ENCODE data around the gene IQCB1. TPM values are rescaled to one million over a fixed set of nuclear protein-coding genes. Genes with fewer than 3 reads are reported as not detected.

IQCB1 gene
- polyA plus RNA-seq, 1 donor (not counting 4 experiments of a cell fraction or from before 2014, with no cell fraction given) = 14.7 TPM

DNA sequence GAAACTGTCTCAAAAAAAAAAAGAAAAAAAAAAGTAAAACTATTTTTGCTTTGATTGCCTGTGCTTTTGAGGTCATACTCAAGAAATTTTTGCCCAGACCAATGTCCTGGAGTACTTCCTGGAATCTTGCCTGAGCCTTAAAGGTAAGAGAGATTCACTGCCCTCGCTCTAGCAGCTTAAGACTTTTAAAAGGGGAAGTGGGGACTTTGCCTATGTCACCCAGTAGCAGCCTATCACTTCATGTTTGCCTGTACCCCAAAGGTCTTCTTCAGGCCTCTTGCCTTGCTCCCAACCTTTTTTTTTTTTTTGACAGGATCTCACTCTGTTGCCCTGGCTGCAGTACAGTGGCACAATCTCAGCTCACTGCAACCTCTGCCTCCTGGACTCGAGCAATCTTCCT, 66.4 kb downstream of the IQCB1 start:
- Histone ChIP-seq H3K9ac (ENCODE audit: control insufficient read depth, extremely low read depth, insufficient read depth, low read length) (no peak overlapping the region), H3K27me3 (ENCODE audit: control insufficient read depth, extremely low read depth, insufficient read depth, low read length) (no peaks in the 10 kb centered on the region), H3K9me1 (ENCODE audit: control insufficient read depth, extremely low read depth, insufficient read depth, low read length) (no peaks in the 10 kb centered on the region), H2AFZ (ENCODE audit: control insufficient read depth, low read length) (no peak overlapping the region), H3K9me3 (ENCODE audit: control insufficient read depth, low read depth, low read length) (no peaks in the 10 kb centered on the region), H3K4me3 (ENCODE audit: control insufficient read depth in 2 of 3, extremely low read depth in 1 of 3, insufficient read depth in 2 of 3, low read depth in 1 of 3, low read length in 3 of 3) (no peak overlapping the region), H4K20me1 (ENCODE audit: control insufficient read depth, extremely low read depth, insufficient read depth, low read length) (no peaks in the 10 kb centered on the region), H3K36me3 (ENCODE audit: control insufficient read depth in 2 of 2, extremely low read depth in 1 of 2, insufficient read depth in 2 of 2, low read length in 2 of 2) (peaks cover 6 to 7% of the 10 kb centered on the region in 2 experiments), H3K79me2 (ENCODE audit: control insufficient read depth, insufficient read depth, low read length) (no peaks in the 10 kb centered on the region), H3K27ac (ENCODE audit: control insufficient read depth, insufficient read depth, low read length) (no peak overlapping the region), H3K4me2 (ENCODE audit: control insufficient read depth, extremely low read depth, insufficient read depth, low read depth, low read length) (no peak overlapping the region), H3K4me1 (ENCODE audit: control insufficient read depth, extremely low read depth, insufficient read depth, low read length) (no peaks in the 10 kb centered on the region)
- TF ChIP-seq CTCF (optimal IDR thresholded peaks at IDR 0.05 in 1 of 3, IDR thresholded peaks at IDR 0.05 in 1 of 3, conservative IDR thresholded peaks at IDR 0.05 in 1 of 3; ENCODE audit: extremely low read depth in 1 of 3, insufficient read depth in 2 of 3, low read length in 3 of 3) = no peak
- no peak for TF ChIP-seq EZH2 (IDR thresholded peaks at IDR 0.05; ENCODE audit: low read length)
- dilution Hi-C loops (cut with MboI; ENCODE audit: extremely low pct_ligation_motif_present, low sequenced_read_pairs) = no loop called here
- FAIRE-seq = no peak
- DNase-seq (ENCODE audit: low read depth, low spot score) = no peak

GRCh38 chr3:121759541-121760202, 75.2 kb downstream of the IQCB1 start:
- H3K4me2 ChIP-seq (ENCODE audit: control insufficient read depth, extremely low read depth, insufficient read depth, low read depth, low read length) = no peak overlapping the region
- H3K36me3 ChIP-seq (ENCODE audit: control insufficient read depth in 2 of 2, extremely low read depth in 1 of 2, insufficient read depth in 2 of 2, low read length in 2 of 2) = no peaks in the 10 kb centered on the region
- no peaks in the 10 kb centered on the region for H3K4me1 ChIP-seq (ENCODE audit: control insufficient read depth, extremely low read depth, insufficient read depth, low read length)
- no peaks in the 10 kb centered on the region for H3K9me1 ChIP-seq (ENCODE audit: control insufficient read depth, extremely low read depth, insufficient read depth, low read length)
- no peak overlapping the region for H3K9ac ChIP-seq (ENCODE audit: control insufficient read depth, extremely low read depth, insufficient read depth, low read length)
- H2AFZ ChIP-seq (ENCODE audit: control insufficient read depth, low read length) = no peak overlapping the region
- dilution Hi-C loops (cut with MboI; ENCODE audit: extremely low pct_ligation_motif_present, low sequenced_read_pairs) = no loop called here
- DNase-seq (ENCODE audit: low read depth, low spot score) (no peak), FAIRE-seq (no peak)
- H3K27me3 ChIP-seq (ENCODE audit: control insufficient read depth, extremely low read depth, insufficient read depth, low read length) = no peaks in the 10 kb centered on the region
- no peak overlapping the region for H3K4me3 ChIP-seq (ENCODE audit: control insufficient read depth in 2 of 3, extremely low read depth in 1 of 3, insufficient read depth in 2 of 3, low read depth in 1 of 3, low read length in 3 of 3)
- H3K27ac ChIP-seq (ENCODE audit: control insufficient read depth, insufficient read depth, low read length) = no peak overlapping the region
- no peaks in the 10 kb centered on the region for H3K9me3 ChIP-seq (ENCODE audit: control insufficient read depth, low read depth, low read length)
- H3K79me2 ChIP-seq (ENCODE audit: control insufficient read depth, insufficient read depth, low read length) = no peaks in the 10 kb centered on the region
- no peaks in the 10 kb centered on the region for H4K20me1 ChIP-seq (ENCODE audit: control insufficient read depth, extremely low read depth, insufficient read depth, low read length)
- no peak for TF ChIP-seq EZH2 (IDR thresholded peaks at IDR 0.05; ENCODE audit: low read length)

Data from keratinocyte (primary cell).